ENCODE results near the gene CYBA.

Gene CYBA

DNA sequence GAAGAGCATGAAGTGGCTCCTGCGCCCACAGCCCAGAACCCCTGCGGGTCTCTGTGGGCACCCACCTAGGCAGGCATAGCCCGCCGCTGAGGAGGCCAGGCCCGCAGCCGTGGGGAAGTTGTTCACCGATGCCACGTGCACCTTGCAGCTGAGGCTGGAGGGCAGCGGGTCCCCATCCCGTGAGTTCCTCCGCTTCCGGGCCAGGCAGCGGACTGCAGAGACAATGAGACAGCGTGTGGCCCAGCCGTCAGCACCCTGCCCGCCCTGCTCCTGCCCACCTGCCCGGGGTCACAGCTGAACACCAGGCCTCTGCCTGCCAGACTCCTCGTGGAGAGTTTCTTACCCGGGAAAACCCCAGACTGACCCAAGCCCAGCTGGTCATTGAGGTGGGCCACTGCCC lies 6.5 kb upstream of the CYBA start:
- TF ChIP-seq, protein P1, sequence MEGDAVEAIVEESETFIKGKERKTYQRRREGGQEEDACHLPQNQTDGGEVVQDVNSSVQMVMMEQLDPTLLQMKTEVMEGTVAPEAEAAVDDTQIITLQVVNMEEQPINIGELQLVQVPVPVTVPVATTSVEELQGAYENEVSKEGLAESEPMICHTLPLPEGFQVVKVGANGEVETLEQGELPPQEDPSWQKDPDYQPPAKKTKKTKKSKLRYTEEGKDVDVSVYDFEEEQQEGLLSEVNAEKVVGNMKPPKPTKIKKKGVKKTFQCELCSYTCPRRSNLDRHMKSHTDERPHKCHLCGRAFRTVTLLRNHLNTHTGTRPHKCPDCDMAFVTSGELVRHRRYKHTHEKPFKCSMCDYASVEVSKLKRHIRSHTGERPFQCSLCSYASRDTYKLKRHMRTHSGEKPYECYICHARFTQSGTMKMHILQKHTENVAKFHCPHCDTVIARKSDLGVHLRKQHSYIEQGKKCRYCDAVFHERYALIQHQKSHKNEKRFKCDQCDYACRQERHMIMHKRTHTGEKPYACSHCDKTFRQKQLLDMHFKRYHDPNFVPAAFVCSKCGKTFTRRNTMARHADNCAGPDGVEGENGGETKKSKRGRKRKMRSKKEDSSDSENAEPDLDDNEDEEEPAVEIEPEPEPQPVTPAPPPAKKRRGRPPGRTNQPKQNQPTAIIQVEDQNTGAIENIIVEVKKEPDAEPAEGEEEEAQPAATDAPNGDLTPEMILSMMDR (IDR thresholded peaks at IDR 0.05; ENCODE audit: insufficient read depth, low read length, poor library complexity, severe bottlenecking), result no peak
- Histone ChIP-seq H3K36me3 (ENCODE audit: control insufficient read depth, insufficient read depth, low read length) (peaks cover 40% of the 10 kb centered on the region), H3K4me3 (replicated peaks; ENCODE audit: low read depth, low read length) (no peak overlapping the region), H3K27me3 (replicated peaks; ENCODE audit: control insufficient read depth, insufficient read depth, low read length) (no peaks in the 10 kb centered on the region)
- DNase-seq (ENCODE audit: extremely low read depth, insufficient read length), result no peak

DNA sequence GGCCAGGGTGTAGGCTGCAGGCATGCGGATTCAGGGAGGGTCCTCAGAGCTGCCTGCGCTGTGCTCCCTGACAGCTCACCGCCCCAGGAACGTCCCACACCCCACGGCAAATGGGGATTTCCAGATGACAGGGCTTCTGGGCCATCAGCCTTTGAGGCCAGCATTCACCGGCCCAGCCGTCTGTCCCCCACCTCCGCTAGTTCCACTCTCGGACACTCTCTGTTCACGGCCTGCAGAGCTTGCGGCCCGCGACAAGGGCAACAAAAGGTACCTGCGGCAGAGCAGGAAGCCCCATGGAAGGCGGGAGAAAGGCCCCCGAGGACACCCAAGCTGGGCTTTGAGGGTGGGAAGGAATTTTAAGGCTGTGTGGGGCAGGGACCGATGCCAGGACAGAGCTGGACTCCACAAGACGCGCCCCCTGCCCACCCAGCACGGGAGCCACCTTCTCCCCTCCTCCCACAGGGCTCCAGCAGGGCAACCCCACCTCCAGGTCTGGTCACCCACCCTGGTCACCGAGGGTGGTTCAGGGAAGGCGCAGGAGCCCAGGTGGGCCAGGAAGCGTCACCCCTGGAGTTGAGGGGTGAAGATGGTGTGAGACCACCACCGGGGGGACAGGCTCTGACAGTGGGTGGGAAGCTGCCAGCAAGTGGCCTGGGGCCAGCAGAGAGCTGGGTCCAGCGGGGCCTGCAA lies 5.6 kb upstream of the CYBA start:
- DNase-seq (ENCODE audit: extremely low read depth, insufficient read length), result no peak
- Histone ChIP-seq H3K4me3 (replicated peaks; ENCODE audit: low read depth, low read length) (no peak overlapping the region), H3K27me3 (replicated peaks; ENCODE audit: control insufficient read depth, insufficient read depth, low read length) (no peaks in the 10 kb centered on the region), H3K36me3 (ENCODE audit: control insufficient read depth, insufficient read depth, low read length) (peaks cover 43% of the 10 kb centered on the region)
- TF ChIP-seq, protein P1 (IDR thresholded peaks at IDR 0.05; ENCODE audit: insufficient read depth, low read length, poor library complexity, severe bottlenecking), result no peak

DNA sequence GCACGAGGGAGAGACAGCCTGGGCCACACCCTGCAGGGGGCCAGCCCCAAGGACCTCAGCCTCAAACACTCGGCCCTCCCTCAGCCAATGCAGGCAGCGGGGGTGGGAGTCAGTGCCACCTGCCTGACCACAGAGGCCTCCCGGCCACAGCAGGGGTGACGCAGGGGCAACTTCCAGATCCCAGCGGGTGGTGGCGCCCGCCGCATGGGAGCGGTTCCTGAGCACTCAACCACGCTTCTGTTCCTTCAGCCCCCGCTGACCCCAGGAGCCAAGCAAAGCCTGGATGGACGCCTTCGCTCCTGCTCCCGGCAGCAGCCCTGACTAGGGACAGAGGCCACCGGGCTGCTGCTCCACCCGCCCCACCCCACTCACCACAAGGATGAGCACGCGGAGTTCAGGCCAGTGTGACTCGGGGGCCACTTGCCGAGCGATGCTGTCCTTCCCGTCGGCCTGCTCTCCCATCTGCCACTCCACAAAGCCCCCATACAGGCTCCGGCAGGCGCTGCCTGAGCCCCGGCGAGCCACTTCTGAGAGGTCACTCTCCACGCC lies 5.0 kb upstream of the CYBA start:
- no peak for DNase-seq (ENCODE audit: extremely low read depth, insufficient read length)
- peaks cover 43% of the 10 kb centered on the region for H3K36me3 ChIP-seq (ENCODE audit: control insufficient read depth, insufficient read depth, low read length)
- no peak overlapping the region for H3K4me3 ChIP-seq (replicated peaks; ENCODE audit: low read depth, low read length)
- no peaks in the 10 kb centered on the region for H3K27me3 ChIP-seq (replicated peaks; ENCODE audit: control insufficient read depth, insufficient read depth, low read length)
- TF ChIP-seq, protein P1 (IDR thresholded peaks at IDR 0.05; ENCODE audit: insufficient read depth, low read length, poor library complexity, severe bottlenecking), result no peak

DNA sequence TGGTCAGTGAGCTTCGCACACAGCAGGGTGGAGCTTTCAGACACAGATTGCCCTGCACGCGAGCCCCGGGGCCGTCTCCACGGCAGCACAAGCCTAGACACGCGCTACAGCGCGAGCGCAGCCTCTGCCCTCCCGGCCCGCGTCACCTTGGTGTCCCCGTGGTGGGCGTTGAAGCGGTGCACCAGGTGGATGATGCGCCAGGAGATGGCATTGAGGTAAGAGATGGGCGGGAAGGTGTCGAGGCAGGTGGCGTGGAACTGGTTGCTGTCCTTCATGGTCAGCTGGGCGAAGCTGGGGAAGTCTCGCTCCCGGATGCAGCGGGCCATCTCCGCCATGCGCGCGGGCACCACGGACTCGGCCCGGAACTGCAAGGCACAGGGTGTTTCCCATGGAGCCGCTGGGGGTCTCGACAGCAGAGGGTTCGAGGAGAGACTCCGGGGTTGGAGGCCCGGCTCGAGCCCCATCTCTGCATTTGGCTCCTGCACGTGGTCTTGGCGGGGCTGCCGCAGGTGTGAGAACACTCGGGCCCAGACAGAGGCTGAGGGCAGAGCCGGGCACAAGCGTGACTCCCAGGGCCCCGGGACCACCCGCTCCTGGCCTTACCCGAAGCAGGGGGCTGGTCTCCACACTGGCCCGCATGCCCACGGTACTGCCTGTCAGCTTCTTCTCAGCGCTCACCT lies 4.3 kb upstream of the CYBA start:
- no peaks in the 10 kb centered on the region for H3K27me3 ChIP-seq (replicated peaks; ENCODE audit: control insufficient read depth, insufficient read depth, low read length)
- TF ChIP-seq, protein P1 (IDR thresholded peaks at IDR 0.05; ENCODE audit: insufficient read depth, low read length, poor library complexity, severe bottlenecking), result no peak
- peaks cover 43% of the 10 kb centered on the region for H3K36me3 ChIP-seq (ENCODE audit: control insufficient read depth, insufficient read depth, low read length)
- DNase-seq (ENCODE audit: extremely low read depth, insufficient read length), result peak; percentile 13
- no peak overlapping the region for H3K4me3 ChIP-seq (replicated peaks; ENCODE audit: low read depth, low read length)

DNA sequence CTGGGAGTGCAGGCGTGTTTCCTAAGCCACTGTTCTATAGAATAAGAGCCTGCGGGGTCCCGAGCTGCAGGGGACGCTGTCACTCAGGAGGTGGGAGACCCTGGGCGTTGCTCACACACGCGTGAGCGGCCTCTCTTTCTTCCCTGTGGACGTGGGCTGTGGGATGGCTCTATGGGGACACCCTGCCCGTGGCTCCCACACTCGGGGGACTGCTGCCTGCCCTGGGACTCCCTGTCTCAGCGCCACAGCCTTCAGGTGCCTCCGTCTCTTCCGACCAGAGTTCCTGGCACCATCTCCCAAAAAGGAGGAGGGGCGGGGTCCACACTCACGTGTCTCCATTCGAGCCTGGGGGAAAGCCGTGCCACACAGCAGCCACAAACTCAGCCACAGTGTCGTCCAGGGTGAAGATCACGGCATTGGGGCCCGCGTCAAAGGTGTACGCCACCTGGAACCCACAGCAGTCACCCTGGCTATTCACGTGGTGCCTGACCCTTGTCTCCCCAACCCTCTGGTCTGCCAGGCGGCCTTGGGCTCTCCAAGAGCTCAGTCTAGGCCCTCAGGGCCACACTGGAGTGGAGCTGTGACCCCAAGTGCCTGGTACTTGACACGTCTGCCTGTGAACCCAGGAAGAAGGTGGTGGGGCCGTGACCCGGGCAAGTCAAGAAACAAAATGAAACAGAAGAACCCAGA lies 3.7 kb upstream of the CYBA start:
- TF ChIP-seq, protein P1 (IDR thresholded peaks at IDR 0.05; ENCODE audit: insufficient read depth, low read length, poor library complexity, severe bottlenecking), result no peak
- Histone ChIP-seq H3K27me3 (replicated peaks; ENCODE audit: control insufficient read depth, insufficient read depth, low read length) (no peaks in the 10 kb centered on the region), H3K4me3 (replicated peaks; ENCODE audit: low read depth, low read length) (no peak overlapping the region), H3K36me3 (ENCODE audit: control insufficient read depth, insufficient read depth, low read length) (peaks cover 40% of the 10 kb centered on the region)
- no peak for DNase-seq (ENCODE audit: extremely low read depth, insufficient read length)
